GM12875 (cell line): ENCODE measurements around the gene PPP1R26.
"Not testable (repeated sequence)": the region's sequence is repeated elsewhere in the genome, so short reads cannot be mapped to it uniquely, and the experiment has no call there.

ENCODE experiments used
- H3K4me3 ChIP-seq: one replicate; pipeline ENCODE4 v1.5.1; 2011; ENCODE audit warnings: low read depth, low read length, control low read depth
- TF ChIP-seq, protein P1 (sequence below): IDR thresholded peaks from 2 replicates; pipeline ENCODE4 v1.5.1; 2011; ENCODE audit warnings: low read depth, mild to moderate bottlenecking, control low read depth, inconsistent platforms, low read length, moderate library complexity, borderline replicate concordance; ENCODE audit not compliant: insufficient read depth

Gene PPP1R26

DNA sequence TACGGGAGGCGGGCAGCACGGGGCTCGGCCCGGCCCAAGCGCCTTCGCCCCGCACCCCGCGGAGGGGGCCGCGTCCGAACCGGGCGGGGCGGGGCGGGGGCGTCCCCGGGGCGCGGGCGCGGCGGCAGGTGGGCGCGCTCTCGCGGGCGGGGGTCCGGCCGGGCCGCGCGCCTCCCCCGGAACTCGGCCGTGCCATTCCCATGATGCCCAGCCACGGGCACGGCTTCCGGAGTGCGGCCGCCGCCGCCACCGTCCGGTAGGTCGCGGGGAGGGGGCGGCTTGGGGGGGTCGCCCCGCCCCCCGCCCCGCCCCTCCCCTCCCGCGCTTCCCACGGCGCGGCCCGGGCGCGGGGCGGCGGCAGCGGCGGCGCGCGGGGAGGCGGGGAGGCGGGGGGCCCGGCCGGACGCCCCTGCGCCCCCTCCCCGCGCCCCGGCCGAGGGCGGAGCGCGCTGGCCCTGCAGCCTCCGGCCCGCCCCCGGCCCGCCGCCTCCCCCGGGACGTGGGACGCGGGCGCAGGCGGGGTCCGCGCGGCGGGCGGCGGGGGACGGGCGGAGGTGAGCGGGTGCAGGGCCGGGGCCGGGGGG, at the start of gene PPP1R26:
PPP1R26 (plus strand) TSS at position 314 of the 584 bp plus-strand sequence. CDS start 4,729 bp downstream, outside the sequence.
- no peak within 1 kb of the TSS for H3K4me3 ChIP-seq
- TF ChIP-seq, protein P1, sequence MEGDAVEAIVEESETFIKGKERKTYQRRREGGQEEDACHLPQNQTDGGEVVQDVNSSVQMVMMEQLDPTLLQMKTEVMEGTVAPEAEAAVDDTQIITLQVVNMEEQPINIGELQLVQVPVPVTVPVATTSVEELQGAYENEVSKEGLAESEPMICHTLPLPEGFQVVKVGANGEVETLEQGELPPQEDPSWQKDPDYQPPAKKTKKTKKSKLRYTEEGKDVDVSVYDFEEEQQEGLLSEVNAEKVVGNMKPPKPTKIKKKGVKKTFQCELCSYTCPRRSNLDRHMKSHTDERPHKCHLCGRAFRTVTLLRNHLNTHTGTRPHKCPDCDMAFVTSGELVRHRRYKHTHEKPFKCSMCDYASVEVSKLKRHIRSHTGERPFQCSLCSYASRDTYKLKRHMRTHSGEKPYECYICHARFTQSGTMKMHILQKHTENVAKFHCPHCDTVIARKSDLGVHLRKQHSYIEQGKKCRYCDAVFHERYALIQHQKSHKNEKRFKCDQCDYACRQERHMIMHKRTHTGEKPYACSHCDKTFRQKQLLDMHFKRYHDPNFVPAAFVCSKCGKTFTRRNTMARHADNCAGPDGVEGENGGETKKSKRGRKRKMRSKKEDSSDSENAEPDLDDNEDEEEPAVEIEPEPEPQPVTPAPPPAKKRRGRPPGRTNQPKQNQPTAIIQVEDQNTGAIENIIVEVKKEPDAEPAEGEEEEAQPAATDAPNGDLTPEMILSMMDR = no peak

GRCh38 chr9:135437259-135437658, 42.3 kb upstream of the PPP1R26 start:
- H3K4me3 ChIP-seq = no peak overlapping the region
- TF ChIP-seq, protein P1 = no peak

DNA sequence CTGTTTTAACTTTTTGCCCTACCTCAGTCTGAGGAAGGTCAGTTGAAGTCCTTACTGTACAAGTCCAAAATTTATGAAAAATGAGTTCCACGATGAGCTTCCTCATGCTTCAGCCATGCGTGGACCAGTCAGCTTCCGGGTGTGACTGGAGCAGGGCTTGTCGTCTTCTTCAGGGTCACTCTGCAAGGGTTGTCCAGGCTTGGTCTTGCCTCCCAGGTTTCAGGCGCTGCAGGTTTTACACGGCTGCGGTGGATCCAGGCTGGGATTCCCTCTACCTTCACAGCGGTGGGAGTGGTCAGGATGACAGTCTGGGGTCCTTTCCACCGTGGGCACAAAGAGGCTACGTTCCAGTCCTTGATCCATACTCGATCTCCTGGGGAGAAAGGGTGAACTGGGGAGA, 41.9 kb upstream of the PPP1R26 start:
- H3K4me3 ChIP-seq = not testable (repeated sequence)

DNA sequence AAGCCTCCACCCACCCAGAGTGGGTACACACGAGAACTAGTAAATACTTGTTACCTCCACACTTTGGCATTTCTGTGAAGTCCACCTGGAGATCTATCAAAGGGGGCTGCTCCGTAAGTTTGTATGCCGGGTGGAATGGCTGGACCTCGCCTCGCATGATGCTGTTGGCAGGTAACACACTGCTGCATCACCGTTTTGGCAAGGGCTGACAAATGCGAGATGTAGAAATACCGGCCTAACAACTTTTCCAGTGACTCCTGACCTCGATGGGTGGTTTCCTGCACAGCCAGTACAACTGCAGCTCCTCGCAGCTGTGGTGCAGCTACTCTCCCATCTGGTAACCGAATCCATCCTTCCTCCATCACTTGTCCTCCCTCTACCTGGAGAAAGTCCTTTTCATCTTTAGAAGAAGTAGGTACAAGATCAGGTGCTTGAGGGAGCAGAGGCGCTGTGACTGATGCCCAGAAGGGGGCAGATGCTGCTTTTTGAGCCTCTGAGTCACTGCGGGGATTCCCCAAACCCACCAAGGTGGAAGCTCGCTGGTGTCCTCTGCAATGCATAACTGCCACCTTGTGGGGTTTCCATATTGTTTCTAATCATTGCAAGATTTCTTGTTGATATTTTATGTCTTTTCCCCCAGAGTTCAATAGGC, 40.9 kb upstream of the PPP1R26 start:
- TF ChIP-seq, protein P1 = peak; percentile 42; the same call in 1 of the 2 replicates

GRCh38 chr9:135439514-135439913, 40.1 kb upstream of the PPP1R26 start:
- H3K4me3 ChIP-seq = not testable (repeated sequence)

More for the DNA sequence above, 40.9 kb upstream of the PPP1R26 start:
- not testable (repeated sequence) for H3K4me3 ChIP-seq

- TF ChIP-seq, protein P1 = no peak
- no peak overlapping the region for H3K4me3 ChIP-seq
Measured at GRCh38 chr9:135439916-135440315, 39.7 kb upstream of the PPP1R26 start.

- TF ChIP-seq, protein P1 = no peak
- H3K4me3 ChIP-seq = no peak overlapping the region
Measured at GRCh38 chr9:135440620-135441019, 39.0 kb upstream of the PPP1R26 start.

GRCh38 chr9:135441105-135442071, 38.2 kb upstream of the PPP1R26 start:
- not testable (repeated sequence) for H3K4me3 ChIP-seq
